Endometrial microvascular endothelial cells (primary cell): ENCODE data around the gene U2AF1L4. TPM values are rescaled to one million over a fixed set of nuclear protein-coding genes. Genes with fewer than 3 reads are reported as not detected.

Experiments used
- in situ Hi-C: cut with HindIII; loops from 2 replicates; pipeline ENCODE4 v1.10.0; 2017; ENCODE audit warnings: low sequenced_read_pairs, low pct_unique_long_range_greater_than_20kb; ENCODE audit errors: inconsistent ontology term
- total RNA-seq: library from RNA; depleted of rRNA; stranded (reverse); fragments of >200 nt; gene quantifications from one replicate; pipeline ENCODE4 v1.2.3, GENCODE V29; 2015; ENCODE audit errors: inconsistent ontology term

U2AF1L4 gene, protein sequence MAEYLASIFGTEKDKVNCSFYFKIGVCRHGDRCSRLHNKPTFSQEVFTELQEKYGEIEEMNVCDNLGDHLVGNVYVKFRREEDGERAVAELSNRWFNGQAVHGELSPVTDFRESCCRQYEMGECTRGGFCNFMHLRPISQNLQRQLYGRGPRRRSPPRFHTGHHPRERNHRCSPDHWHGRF
- total RNA-seq, result 7.4 TPM

DNA sequence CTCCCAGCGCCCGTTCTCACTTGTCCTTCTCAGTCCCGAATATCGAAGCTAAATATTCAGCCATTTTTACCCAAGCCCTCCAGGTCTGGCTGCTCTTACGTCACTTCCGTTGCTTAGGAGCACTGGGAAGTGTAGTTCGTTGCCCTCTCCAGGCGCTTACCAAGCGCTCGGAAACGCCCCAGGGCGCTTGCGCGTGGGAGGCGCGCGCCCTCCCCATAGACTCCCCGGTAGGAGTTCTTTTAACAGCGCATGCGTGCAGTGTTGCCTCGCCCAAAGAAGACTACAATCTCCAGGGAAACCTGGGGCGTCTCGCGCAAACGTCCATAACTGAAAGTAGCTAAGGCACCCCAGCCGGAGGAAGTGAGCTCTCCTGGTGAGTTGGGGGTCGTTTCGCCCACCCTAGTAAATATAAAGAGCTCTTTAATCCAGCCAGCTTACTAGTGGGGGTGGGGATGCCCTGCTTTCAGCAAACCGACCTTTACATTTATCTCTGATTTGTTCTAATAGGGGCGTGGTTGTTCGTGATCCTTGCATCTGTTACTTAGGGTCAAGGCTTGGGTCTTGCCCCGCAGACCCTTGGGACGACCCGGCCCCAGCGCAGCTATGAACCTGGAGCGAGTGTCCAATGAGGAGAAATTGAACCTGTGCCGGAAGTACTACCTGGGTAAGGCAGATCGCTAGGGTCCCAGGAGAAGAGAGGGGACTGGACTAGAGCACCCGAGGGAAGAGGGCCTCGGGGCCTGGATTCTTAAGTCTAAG is at the start of gene U2AF1L4, which contains the start of gene PSENEN:
Gene U2AF1L4 (minus strand): TSS at position 91 of the 759 bp plus-strand sequence. CDS start 27 bp downstream, at position 64.
Gene PSENEN (plus strand): TSS at position 324 of the 759 bp plus-strand sequence. CDS start 280 bp downstream, at position 604.
- in situ Hi-C loops, result no loop called here

DNA sequence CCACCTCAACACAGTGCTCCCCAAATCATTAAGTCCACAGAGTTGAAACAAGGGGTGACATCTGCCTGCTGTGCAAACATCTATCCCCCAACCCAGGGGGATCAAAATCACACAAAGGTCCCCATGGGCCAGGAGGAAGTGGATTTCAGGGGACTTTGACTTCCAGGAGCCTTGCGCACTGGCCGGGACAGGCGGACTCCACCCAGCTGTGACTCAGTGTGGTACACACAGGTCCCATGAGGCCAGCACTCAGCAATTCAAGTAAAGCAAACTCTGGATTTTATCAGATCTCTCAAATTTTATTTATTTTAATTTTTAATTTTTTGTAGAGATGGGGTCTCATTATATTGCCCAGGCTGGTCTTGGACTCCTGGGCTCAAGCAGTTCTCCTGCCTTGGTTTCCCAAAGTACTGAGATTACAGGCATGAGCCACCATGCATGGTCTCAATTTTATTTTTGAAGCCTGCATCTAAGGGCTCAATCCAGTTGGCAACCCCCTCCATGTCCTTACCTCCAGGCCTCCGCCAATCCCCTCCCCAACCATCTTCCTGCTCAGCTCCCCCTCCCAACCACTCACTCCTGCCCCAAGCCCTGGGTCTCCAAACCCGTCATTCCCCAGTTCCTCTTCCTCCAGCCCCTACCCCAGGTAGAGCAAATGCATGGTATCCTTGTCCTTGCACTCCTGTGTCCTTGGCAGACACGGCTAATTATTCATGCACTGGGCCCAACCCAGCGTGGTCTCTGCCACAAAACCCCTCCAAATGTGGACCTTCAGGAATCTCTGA is 48.4 kb upstream of the U2AF1L4 start:
- in situ Hi-C loops, result no loop called here

DNA sequence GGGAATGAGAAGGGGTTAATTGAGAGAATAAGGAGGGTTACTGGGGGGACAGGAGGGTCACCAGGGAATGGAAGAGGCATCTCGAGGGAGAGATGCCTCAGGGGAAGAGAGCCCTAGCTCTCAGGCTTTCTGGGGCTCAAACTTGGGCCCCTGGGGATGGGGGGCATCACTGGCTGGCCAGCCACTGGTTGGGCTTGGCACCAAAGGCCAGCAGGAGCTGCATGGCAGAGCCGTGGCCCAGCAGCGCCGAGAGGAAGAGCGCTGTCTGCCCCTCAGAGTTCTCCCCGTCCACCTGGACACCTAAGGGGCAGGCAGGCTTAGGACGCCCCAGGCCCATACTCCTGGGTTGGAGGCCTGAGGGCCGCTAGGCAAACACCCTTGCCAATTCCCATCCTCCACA is 47.7 kb upstream of the U2AF1L4 start:
- in situ Hi-C loops, result no loop called here

DNA sequence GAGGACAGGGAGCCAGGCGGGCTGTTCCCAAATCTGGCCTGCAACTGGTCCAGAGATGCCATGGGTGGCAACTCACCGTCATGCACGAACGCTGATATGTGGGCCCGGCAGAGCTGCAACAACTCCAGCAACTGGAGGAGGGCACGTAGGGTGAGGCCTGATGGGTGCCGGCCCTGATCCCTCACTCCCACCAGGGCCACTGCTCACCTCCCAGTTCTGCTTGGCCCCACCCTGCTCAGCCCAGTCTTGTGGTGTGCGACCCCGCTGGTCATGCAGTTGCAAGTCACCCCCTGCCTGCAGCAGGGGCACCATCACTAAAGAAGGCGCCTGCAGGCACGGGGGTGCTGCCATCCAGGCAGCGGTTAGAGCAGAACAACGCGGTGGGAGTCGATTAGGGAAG is 47.1 kb upstream of the U2AF1L4 start:
- in situ Hi-C loops, result no loop called here

DNA sequence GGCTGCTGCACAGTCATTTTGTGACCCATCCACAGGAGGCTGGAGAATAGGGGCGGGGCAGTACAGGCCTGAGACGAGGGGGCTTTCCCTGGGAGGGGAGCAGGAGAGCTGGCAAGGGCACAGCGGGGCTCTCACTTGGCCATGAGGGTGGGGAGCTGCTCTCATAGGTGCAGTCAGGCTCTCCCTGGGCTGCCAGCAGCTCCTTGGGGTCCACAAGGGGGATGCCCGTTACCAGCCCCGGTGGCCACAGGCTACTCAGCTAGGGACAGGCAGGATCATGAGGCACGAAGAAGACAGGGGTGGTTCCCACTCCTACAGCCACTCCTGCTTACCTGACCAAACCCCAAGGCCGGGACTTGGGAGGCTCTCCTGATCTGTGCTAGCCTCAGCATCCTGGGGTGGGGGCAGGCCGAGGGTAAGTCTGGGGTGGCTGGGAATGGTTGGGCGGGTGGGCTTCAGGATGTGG is 46.6 kb upstream of the U2AF1L4 start:
- in situ Hi-C loops, result no loop called here

DNA sequence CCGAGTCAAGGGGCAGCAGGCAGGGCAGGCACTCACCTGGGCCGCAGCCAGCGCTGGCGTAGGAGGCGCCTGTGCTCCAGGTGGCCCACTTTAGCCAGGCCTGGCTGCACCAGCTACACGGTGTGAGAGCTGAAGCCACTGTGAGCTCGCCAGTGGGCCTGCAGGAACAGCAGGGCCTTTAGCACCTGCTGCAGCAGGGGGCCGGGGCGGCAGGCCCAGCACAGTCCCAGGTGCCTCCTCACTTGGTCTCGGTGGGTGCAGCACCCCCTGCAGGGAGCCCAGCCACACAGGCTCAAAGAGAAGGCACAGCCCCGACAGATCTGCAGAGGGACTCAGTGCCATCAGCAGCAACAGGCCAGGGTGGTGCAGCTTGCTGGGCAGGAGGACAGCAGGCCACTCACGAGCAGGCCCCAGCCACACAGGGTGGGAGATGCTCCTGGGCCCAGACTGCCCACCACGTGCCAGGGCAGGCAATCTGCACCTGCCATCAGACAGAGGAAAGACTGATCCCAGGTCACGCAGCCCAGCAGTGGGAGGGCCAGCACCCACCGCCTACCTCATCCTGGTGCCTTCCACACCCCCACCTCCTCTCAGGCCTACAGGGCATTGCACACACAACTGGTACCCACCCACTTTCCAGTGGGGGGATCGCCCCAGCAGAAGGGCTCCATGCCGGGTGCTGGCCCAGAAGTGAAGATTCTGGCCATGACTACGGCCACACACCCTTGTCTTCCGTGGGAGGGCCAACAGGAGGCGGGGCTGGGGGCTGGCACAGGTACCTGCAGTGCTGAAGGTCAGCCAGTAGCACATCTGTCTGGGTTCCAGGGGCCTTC is 46.0 kb upstream of the U2AF1L4 start:
- in situ Hi-C loops, result no loop called here

DNA sequence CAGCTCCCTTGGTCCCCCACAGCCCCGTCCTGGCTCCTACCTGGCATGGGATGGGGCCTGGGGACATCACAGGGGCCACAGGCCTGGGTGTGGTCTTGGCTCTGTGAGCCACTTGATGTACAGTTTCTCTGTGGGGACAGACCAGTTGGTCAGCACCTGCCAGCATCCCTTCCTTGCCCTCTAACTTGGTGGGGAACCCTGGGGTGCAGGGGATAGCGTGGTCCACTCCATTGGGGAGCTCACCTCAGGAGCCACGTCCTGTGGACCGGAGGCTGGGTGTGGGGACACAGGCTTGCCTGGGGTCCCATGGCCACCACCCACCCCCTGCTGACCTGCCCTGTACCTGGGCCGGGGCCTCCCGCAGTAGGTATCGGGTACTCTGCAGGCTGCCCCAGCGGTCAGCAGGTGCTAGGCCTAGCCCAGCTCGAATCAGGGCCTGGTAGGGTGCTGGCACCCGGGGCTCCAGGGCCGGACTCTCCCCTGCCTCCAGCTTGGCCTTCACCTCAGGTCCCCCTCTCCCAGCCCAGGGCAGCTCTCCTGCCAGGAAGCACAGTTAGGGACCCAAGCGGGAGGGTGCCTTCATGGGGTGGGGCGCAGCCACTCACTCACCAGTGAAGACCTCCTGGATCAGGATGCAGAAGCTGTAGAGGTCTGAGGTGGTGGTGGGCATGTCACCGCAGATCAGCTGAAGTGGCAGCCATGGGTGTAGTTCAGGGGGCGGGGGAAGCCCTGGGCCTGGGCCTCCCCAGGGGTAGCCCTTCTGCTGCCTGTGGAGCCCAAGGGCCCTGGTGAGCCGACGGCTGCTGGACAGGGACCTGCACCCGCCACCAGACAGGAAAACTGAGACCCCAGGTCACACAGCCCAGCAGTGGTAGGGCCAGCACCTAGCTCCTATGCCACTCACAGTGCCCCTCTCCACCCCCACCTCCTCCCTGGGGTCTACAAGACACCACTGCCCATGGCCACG is 45.0 kb upstream of the U2AF1L4 start:
- in situ Hi-C loops, result no loop called here

DNA sequence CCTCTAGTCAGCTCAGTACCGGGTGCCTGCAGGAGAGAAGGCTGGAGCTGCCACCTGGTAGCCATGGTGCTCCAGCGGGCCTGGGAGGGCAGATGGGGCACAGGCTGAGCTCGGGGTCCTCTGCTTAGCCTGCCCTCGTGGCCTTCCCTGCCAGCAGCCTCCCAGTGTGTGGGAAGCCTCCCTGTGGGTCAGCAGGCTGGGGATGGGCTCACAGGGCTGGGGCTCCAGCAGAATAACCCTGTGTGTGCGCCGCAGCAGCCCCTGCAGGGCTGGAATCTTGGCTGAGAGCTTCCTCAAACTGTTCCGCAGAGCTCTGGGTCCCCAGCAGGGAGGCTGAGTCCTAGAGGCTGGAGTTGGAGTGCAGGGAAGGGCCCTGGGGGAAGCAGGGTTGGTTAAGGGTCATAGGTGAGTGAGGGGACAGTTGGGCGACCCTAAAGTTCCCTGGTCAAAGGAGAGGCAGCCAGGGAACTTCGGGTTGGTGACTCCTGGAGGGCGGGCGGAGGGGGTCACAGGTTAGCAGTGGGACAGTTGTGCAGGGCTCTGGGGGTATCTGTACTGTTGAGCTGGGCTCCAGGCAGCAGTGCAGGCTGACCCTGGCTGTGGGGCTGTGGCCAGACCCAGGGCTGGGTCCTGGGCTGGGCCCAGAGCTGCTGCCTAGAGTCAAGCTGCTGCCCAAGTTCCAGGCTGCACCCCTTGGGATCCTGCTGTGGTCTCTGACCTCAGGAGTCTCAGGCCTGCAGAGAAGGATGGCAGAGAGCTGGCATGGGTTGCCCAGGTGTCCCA is 44.2 kb upstream of the U2AF1L4 start:
- in situ Hi-C loops, result no loop called here

DNA sequence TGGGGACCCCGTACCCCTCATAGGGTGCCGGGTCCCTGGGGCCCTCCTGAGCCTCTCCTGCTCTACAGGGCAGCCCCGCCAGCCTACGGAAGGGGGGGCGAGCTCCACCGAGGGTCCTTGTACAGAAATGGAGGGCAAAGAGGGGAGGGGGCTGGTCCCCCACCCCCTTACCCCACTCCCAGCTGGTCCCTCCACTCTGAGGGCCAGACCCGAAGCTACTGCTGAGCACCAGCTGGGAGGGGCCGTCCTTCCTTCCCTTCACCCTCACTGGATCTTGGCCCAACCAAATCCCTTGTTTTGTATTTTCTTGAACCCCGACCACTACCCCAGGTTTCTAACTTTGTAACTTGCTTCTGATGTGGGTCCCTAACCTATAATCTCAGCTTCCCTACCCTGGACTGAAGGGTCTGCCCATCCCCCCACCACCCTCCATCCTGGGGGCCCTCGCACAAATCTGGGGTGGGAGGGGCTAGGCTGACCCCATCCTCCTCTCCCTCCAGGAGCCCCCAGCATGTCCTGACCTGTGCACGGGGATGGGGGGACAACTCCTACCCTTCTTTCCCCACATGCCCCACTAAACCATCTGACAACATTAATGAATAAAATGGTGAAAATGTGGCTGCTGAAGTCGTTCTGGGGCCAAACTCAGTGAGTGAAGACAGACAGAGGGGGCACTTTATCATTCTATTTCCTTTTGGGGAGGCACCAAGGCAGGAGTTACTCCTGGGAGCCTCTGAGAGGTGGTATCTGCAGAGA is 43.2 kb upstream of the U2AF1L4 start:
- in situ Hi-C loops, result no loop called here

DNA sequence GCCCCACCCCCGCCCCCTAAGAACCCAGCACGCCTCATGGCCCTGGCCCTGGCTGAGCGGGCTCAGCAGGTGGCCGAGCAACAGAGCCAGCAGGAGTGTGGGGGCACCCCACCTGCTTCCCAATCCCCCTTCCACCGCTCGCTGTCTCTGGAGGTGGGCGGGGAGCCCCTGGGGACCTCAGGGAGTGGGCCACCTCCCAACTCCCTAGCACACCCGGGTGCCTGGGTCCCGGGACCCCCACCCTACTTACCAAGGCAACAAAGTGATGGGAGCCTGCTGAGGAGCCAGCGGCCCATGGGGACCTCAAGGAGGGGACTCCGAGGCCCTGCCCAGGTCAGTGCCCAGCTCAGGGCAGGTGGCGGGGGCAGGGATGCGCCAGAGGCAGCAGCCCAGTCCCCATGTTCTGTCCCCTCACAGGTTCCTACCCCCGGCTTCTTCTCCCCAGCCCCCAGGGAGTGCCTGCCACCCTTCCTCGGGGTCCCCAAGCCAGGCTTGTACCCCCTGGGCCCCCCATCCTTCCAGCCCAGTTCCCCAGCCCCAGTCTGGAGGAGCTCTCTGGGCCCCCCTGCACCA is 42.1 kb upstream of the U2AF1L4 start:
- in situ Hi-C loops, result no loop called here

DNA sequence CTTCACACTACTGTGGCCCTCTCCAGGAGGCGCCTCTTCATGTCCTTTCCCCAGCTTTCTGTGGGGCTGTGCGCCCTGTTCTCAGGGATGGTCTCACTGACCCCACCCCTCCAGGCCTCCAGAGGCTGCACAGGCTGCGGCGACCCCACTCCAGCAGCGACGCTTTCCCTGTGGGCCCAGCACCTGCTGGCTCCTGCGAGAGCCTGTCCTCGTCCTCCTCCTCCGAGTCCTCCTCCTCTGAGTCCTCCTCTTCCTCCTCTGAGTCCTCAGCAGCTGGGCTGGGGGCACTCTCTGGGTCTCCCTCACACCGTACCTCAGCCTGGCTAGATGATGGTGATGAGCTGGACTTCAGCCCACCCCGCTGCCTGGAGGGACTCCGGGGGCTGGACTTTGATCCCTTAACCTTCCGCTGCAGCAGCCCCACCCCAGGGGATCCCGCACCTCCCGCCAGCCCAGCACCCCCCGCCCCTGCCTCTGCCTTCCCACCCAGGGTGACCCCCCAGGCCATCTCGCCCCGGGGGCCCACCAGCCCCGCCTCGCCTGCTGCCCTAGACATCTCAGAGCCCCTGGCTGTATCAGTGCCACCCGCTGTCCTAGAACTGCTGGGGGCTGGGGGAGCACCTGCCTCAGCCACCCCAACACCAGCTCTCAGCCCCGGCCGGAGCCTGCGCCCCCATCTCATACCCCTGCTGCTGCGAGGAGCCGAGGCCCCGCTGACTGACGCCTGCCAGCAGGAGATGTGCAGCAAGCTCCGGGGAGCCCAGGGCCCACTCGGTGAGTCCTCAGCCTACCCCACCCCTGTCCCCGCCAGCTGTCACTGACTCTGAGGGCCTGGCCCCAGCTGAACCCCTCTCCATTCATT is 41.3 kb upstream of the U2AF1L4 start:
- in situ Hi-C loops, result no loop called here

DNA sequence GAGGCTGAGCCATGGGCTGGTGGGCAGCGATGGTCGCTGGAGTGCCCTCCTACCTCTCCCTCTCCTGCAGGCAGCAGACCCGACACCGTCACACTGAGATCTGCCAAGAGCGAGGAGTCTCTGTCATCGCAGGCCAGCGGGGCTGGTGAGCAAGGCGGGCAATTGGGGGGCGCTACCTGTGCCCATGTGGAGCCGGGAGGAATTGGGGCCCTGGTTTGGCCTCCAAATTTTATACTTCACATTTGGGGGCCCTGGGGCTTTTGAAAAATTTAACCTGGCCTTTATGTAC is 40.1 kb upstream of the U2AF1L4 start:
- in situ Hi-C loops, result no loop called here

DNA sequence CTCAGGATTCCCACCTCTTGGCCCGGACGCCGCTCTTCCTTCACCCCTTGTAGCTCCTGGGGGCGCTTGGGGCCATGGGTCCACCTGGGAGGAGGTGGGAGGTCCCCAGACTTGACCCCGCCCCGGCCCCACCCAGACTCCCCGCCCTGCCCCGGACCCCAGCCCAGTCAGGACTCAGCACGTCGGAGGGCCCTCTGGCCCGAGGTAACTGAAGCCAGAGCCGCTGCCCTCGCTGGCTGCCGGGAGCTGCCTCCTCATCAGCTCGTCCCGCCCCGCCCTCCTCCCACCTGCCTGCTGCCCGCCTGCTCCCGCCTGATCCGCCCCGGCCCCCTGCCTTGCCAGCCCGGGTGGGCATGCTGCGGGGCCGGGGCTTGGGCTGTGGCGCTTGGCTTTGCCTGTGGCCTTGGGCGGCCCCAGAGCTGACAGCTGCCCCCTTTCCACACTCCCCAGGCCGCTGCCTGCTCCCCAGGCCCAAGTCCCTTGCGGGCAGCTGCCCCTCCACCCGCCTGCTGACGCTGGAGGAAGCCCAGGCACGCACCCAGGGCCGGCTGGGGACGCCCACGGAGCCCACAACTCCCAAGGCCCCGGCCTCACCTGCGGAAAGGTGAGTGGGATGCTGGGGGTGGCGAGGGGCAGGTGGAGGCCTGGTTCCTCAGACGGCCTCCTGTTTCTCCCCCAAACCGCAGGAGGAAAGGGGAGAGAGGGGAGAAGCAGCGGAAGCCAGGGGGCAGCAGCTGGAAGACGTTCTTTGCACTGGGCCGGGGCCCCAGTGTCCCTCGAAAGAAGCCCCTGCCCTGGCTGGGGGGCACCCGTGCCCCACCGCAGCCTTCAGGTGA is 39.5 kb upstream of the U2AF1L4 start:
- in situ Hi-C loops, result no loop called here
